Epithelial cell of proximal tubule (primary cell): Measurements from ENCODE around the gene THSD1. TPM values are rescaled to one million over a fixed set of nuclear protein-coding genes. Genes with fewer than 3 reads are reported as not detected.

Source experiments
- DNase-seq: peaks from one replicate; pipeline ENCODE4 v3.0.0-alpha.2; 2011; ENCODE audit warnings: low read depth
- H3K4me3 ChIP-seq: 2 replicates; pipeline ENCODE4 v1.5.1; 2011; ENCODE audit warnings: low read depth, mild to moderate bottlenecking, low read length
- CTCF ChIP-seq: conservative IDR thresholded peaks from 2 replicates; pipeline ENCODE4 v1.5.1; 2012; ENCODE audit warnings: low read depth, mild to moderate bottlenecking, low read length
- total RNA-seq: library from RNA; depleted of rRNA; stranded (reverse); fragments of >200 nt; gene quantifications from 2 replicates; pipeline ENCODE4 v1.2.3, GENCODE V29; 2015

Gene THSD1
- total RNA-seq, 1 donor from 2014 or later = 10.2 TPM

- no peak for TF ChIP-seq CTCF
- no peak overlapping the region for H3K4me3 ChIP-seq
- DNase-seq = no peak
Measured at GRCh38 chr13:52394586-52394985, 11.4 kb downstream of the THSD1 start.

- DNase-seq = no peak
- TF ChIP-seq CTCF = no peak
- H3K4me3 ChIP-seq = no peak overlapping the region
Measured at GRCh38 chr13:52393572-52394357, 12.2 kb downstream of the THSD1 start.

GRCh38 chr13:52387721-52388120 lies 18.3 kb downstream of the THSD1 start:
- no peak for TF ChIP-seq CTCF
- no peak overlapping the region for H3K4me3 ChIP-seq
- no peak for DNase-seq

GRCh38 chr13:52385870-52386269 lies 20.1 kb downstream of the THSD1 start:
- no peak for TF ChIP-seq CTCF
- DNase-seq = no peak
- H3K4me3 ChIP-seq = no peak overlapping the region

GRCh38 chr13:52383366-52383765 lies 22.6 kb downstream of the THSD1 start:
- DNase-seq = no peak
- no peak overlapping the region for H3K4me3 ChIP-seq
- TF ChIP-seq CTCF = no peak

- H3K4me3 ChIP-seq = no peak overlapping the region
- TF ChIP-seq CTCF = no peak
- DNase-seq = no peak
Measured at GRCh38 chr13:52378312-52378711, 27.7 kb downstream of the THSD1 start.

- no peak for DNase-seq
- H3K4me3 ChIP-seq = no peak overlapping the region
- TF ChIP-seq CTCF = no peak
Measured at GRCh38 chr13:52377898-52378297, 28.1 kb downstream of the THSD1 start.
